Dedifferentiated amniotic fluid mesenchymal stem cell (primary cell): ENCODE measurements around the gene PNPLA1.

Experiments used
- DNase-seq: peaks from one replicate; pipeline ENCODE4 v3.0.0-alpha.2; 2016; ENCODE audit errors: extremely low spot score

PNPLA1 gene

DNA sequence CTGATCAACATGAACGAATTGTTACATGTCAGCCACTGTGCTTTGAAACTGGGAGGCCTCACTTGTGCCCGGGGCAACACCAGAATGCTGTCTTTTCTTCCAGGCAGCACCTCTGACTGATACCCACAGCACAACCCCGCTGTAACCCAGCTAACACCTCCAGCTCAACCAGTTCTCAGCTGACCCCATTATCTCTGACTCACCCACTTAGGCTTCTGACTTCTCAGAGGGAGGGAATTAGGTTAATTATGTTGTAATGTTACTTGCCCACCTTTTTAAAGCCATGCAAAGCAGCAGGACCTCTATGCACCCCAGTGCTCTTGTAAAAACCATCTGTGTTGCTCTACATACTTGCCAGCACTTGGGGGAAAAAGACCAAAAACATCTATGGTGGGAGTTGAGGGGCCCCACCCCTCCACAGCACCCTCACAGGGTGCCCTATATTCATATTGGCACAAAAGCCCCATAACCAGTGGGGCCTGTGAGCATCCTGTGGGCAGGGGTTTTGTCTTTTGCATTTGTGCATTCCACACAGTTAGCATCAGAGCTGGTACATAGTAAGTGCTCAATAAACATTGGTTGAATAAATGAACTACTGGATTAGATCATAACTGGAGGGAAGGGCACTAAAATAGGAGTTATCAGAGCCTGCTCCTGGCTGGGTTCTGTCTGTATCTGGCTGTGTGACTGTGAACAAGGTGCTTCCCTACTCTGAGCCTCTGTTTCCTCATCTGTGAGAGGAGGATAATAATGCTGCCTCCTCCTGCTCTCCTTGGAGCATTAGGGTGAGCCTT is 44.6 kb downstream of the PNPLA1 start:
- no peak for DNase-seq

DNA sequence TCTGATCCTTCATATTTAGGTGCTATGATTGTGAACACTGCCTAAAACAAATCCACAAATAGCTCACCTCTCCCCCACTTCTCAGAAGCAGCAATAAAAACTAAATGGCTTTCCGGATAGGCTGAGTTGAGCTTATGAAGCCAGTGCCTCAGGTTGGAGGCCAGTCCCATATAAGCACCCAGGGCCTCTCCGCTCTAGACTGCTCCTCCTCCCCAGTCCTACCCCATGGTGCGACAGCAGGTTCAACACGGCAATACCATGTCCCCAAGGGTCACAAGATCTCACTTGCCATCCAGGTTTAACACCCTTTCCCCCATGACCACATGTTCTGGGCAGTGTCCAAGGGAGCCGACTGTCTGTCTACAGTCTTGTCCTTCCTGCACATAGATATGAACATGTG is 46.1 kb downstream of the PNPLA1 start:
- no peak for DNase-seq

DNA sequence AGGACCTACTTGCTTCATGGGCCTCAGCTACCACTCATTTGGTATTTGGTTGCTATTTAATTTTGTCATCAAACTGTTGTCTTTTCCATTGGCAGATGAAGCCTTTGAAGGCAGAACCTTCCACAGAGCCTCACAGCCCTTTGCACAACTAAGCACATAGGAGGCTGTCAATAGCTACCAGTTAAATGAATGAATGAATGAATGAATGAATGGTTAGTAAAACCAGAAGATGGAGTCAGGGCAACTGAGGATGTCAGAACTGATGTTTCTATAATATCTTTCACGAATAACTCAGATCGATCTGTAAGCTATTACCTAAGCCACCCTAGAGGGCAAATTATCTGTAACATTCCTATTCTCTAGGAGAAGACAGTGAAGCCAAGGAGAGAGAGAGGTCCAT is 47.8 kb downstream of the PNPLA1 start:
- no peak for DNase-seq

DNA sequence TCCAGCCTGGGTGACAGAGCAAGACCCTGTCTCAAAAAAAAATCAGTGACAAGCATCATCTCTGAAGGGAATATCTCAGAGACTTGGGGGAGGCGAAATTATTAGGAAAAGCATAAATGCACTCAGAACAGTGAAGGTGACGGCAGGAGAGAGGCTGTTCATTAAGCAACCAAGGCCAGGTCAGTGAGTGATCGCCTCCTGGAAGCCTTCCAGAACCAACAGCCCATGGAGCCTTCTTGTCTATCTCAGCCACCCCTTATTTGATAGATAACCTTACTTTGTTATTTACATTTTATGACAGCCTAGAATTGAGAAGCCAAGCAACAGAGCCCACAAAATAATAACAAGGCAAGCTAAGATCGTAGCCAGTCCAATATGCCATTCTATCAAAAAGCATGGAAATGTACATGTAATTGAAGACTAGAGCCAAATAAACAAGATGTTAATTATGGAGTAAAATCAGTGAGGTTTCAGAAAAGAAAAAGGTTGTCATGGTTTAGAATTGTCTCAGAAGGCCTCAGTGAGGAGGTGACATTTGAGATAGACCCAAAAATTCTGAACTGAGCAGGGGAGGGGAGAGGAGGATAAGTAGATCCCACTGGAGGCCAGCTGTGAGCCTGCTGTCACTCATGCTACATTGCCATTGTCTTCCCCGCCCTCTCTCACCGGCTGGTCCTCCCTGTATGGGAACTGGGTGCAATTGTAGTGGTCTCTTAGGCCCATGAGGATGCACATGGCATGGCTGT is 49.0 kb downstream of the PNPLA1 start:
- DNase-seq = no peak

DNA sequence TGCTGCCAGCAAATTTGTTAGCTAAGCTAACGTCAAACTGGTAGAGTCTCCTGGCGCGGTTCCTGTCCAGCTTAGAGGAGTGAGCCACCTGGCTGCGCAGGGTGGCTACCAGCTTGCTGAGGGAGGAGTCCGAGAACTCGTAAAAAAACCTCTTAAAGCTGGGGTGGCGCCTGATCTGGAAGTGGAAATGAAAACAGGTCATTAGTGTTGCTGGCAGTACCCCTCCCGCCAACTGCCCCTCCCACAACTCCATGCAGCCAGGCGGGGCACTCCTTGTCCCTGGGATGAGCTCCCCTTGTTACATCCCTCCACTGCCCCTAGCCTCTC is 49.5 kb downstream of the PNPLA1 start:
- DNase-seq = no peak

DNA sequence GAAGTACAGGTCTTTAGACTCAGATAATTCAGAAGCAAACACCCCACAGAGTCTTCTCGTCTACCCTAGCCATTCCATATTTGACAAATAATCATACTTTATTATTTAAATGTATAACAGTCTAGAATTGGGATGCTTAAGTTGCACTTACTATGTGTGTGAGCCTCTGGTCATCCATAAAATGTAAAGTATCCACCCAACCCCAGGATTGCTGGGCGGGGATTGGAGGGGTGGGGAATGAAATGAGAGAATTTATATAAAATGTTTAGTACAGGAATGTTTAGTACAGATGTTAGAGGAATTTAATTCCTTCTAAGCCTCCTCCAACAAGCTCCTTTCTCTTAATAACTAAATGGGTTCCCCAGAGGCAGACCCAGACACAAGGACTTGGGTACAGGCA is 50.0 kb downstream of the PNPLA1 start:
- no peak for DNase-seq

DNA sequence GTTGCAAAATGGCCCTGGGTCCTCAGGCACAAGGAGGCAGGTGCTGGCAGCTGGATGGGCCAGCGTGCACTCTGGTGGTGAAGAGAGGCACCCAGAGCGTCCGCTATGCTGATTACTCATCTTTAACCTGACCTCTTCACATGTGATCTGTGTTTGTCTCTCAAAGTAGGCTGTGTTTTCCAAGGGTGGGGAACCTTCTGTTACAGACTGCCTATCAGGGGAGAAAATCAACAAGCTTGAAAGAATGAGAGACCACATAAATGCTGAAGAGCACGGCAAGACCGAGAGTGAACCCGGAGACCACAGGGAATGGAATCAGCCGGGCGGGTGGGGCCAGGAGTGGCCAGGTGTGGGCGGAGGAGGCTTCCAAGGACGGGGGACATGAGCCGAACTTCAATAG is 50.6 kb downstream of the PNPLA1 start:
- DNase-seq = no peak

DNA sequence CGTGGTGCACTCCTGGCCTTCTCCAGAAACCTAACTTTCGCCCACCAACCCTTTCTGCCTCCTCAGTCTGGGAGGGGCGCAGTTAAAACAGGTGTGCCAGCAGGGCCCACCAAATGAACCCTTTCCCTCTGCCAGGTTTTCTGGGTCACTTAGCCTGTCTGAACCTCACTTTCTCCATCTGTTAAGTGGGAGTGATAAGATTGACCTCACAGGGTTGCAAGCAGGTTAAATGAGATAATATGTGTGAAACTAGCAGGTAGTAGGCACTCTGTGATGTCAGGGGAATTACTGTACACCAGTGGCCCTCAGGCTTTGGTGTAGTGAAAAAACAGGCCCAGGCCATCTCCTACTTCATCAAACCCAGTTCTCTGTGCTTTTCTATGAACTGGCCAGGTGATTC is 52.7 kb downstream of the PNPLA1 start:
- DNase-seq = no peak

DNA sequence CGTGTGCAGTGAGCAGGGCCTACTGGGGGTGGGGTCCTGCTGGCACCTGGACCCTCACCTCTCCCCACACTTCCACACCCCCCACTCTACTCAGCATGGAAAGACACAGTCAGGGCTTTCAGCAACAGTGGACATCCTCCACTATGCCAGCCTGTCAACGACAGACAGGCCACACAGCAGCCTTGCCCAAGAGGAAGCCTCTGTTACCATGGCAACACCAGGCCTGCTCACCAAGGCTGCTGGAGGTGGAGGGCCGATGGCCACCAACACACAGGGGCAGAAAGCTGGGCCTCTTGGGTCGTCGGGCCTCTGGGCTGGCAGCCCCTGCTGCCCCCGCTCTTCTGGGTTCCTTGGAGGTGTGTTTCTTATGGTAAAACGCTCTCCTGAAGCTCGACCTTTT is 53.2 kb downstream of the PNPLA1 start:
- DNase-seq = no peak

DNA sequence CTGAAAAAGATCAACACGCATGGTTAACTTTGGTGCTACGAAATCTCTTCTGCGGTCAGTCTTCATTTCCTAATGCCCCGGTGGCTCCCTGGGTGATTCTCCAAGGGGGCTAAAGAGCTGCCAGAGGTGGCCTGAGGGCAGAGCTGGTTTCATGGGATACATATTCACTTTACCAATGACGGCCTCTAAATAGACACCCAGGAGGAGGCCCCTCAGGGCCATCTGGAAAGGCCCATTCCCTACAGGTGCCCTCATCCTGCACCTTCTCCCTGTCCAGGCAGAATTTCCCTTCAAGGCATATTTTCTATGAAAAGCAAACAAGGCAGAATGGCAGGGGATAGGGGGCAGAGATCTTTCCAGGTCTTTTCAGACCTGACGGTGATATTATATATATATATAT is 54.3 kb downstream of the PNPLA1 start:
- no peak for DNase-seq

DNA sequence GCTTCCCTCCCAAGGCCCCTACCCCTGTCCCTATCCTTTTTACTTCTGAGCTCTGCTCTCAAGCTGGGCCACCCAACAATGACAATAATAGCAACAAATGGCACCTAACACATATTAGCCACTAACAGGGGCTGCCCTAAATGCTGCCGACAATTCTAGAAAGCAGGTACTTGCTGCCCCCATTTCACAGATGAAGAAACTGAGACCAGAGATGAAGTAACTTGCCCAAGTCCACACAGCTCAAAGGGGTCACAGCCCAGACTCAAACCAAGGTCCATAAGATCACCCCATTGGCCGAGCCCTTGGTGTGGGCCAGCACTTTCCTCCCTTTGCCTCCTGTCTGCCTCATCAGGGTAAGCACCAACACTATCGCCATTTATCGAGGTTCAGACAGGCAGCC is 54.9 kb downstream of the PNPLA1 start:
- DNase-seq = no peak

DNA sequence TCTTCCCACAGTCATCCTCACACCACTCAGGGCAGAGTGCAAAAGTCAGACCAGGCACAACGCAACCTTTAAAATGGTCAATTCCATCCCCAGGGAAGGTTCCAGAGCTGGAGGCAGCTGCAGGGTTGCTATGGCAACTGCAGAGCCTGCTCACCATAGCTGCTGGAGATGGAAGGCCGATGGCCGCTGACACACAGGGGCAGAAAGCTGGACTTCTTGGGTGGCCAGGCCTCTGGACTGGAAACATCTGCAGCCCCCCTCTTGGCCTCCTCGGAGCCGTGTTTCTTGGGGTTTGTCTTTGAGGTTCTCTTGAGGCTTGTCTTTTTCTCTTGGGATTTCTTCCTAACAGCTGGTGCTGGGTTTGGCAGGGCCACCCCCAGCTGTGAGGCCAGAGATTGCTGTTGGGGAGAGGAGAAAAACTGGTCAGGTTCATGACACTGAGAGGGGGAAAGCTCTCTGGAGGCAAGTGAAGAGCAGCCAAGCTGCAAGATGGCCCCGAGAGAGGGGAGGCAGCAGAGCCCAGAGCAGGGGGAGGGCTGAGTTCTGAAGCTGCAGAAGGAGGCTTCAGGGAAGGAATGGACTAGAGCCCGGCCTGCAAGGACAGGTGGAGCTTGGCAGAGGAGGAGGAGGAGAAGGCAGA is 56.6 kb downstream of the PNPLA1 start:
- DNase-seq = no peak

DNA sequence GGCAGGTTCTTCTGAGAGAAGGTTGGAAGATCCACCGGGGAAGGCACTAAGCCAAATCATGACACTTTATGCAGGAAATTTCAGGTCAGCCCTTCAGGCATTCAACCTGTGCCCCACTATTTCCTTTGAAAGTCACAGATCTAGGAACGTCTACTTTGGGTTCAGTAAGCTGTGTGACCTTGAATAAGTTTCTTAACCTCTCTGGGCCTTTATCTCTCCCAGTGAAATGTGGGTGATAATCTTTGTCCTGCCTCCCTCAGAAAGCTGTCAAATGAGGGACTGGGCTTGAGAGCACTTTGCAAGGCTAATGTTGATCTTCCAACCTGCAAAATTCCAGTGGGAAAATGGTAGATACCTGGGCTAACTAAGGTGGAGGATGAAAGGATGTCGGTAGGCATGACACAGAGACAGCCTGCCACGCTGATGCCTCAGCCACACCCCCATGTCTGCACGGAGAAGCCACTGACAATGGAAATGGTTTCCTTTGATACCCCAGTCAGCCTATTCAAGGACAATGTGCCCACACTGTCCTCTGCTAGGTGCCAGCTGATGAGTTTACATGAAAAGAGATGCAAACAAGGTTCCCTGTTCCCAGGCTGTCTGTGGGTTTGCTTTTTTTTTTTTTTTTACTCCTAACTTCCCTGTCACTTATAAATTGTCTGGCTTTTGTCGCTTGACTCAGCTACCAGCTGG is 57.5 kb downstream of the PNPLA1 start:
- DNase-seq = no peak

DNA sequence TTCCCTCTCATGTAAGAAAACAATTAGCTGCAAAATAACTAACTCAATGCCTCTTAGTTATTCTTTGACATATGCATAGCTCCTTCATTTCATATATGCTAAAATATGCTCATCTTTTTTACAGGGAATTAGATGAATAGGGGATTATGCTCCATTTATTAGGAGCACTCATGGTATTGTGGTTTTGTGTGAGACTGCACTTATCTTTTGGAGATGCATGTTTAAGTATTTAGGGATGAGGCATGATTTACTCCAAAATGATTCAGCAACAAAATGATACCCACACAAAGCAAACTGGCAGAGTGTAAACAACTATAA is 58.0 kb downstream of the PNPLA1 start:
- no peak for DNase-seq

DNA sequence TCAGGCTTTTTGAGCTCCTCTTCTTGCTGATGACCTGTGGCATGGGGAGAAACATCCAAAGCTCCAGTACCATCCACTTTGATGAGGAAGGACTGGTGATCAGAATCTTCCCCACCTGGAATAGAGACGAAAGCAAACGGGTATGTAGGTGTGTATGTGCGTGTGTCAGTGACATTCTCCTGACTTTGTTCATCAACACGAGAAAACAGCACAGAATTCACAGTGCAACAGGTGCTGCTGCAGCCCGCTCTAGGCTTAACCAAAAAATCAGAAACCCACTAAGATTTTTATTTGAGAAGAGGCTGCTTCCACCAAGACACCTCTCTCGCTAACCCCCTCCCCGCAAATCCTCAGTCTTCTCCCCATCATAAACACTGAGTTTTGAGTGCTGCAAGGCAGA is 58.7 kb downstream of the PNPLA1 start:
- DNase-seq = no peak

DNA sequence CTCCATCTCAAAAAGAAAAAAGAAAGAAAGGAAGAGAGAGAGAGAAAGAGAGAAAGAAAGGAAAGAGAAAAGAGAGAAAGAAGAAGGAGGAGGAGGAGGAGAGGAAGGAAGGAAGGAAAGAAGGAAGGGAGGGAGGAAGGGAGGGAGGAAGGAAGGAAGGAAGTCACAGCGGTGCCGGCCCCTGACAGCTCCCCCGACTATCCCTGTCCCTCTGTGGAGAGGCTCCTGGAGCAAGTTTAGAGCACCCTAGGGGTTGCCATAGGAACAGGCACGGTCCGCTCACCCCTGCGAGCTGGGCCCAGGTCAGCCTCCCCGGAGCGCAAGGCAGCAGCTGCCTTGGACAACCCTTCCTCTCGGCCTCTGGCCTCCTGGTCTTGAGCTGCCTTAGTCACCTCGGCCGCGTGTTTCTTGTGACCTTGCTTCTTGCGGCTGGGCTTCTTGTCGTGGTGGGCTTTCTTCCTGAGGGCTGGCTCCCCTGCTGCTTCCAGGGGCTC is 60.0 kb downstream of the PNPLA1 start:
- no peak for DNase-seq

DNA sequence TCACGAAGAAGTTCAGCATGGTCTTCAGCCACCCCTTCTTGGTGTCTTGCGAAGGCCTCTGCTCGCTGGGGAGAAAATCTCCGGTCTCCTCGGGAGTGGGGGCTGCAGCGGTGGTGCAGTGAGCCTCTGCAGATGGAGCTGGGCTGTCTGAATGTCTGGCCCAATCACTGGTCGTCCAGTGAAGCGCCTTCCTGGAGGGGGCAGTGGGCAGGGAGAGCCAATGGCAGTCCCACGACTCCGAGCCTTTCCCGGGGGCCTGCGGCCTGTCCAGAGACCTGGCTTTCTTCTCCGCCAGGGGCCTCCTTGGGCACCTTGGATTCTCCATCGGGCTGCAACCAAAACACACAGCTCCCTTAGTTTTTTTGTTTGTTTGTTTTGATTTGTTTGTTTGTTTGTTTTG is 60.5 kb downstream of the PNPLA1 start:
- no peak for DNase-seq

DNA sequence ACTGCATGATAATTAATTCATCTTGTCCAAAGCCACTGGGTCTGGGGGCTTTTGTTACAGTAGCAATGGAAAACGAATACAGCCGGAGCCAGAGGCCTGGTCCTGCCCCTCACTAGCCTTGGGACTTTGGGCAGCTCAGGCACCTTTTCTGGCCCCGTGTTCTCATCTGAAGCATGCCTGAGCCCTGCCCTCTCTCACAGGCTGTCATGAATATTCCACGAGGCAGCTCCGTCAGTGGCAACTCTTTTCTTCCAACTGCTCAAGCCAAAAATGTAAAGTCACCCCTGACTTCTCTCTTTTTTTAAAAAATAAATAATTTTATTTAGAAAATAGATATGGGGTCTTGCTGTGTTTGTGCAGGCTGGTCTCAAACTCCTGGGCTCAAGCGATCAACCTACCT is 61.5 kb downstream of the PNPLA1 start:
- no peak for DNase-seq

DNA sequence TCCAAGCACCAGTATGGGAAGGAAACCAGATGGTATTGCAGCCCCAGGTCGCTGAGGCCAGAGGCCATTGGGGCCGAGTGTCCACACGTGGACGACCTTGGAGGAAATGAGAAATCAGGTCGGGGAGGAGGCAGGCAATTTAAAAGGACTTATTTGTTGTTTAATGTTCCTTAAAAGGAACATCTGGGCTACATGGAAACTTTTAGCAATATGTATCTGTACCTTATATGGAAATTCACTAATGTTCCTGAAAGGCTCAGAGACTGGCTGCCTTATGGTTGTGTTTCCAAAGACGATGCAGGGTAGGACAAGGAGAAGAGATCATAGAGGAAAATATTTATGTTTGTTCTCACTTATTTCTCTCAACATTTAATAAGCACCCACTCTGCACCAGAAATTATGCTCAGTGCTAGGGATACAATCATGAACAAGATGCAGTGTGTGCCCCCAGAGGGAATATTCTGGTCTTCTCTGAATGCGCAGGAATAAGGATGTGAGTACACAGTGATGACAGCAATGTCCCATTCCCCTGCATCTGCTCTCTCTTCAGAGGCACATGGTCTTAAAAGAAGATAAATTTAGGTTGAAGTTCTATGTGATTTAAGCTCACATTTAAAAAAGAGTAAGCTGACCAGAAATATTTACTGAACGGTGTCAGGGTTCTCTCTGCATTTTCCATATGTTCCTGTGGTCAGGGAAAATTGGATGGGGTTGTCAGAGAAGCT is 63.5 kb downstream of the PNPLA1 start:
- DNase-seq = no peak

DNA sequence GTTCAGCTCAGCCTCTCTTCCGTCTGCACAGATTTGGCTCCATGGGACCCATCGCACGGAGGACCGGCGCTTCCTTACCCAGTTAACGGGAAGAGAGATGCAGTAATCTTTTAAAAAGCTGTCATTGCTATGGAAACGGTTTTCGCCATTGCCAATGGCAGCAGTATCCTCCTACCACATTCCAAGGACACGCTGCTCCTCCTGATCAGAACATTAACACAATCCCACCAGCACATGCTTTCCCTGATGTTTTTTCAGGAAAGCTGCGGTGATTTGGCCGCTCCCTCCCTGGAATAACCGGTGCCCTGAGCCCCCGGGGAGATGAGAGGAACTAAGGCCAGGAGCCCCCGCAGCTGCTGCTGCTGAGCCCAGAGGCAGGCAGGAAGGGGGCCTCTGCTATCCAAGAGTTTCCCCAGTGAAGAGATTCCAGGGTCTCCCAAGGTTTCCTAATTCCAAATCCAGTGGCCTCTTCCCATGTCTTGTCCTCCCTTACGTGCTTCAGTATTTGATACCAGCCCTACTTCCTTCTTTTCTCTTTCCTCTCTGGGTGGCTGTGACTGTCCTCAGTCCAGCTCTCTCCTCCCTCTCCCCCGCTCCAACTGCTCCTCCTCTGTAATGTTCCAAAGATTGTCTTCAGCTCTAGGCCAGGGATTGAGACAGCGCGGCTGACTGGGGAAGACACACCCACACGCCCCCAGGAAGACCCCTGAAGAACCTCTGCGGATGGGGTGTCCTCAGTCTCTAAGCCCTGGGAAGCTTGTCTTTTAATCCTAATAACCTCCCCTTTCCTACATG is 64.3 kb downstream of the PNPLA1 start:
- DNase-seq = no peak

DNA sequence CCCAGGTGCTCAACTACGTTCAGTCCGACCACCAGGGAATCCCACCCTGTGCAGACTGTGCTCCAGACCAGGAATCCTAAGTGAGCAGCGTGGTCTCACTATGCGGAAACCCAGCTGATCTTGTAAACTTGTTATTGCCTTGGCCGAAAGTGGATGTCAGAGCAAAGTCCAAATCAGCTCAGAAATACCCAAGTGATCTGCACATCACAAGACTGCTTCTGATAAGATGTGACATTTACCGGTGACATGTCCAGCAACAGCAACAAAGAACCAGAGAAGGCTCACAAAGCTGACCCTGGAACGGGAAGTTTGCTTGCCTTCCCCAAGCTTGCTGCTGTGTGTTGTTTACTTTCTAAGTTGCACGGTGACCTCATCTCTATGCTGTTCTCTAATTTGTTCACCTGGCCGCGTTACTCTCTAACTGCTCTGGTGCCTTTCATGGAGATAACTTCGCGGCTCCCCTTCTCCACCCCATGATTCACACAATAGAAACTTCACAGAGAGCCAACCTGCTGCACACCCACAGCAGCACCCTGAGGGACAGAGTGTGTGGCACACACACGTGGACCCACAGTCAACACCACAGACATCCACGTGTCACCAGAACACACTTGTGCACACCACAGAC is 65.1 kb downstream of the PNPLA1 start:
- no peak for DNase-seq
